HepG2 (cell line): Measurements from ENCODE around the gene PRR22. TPM values are rescaled to one million over a fixed set of nuclear protein-coding genes. Genes with fewer than 3 reads are reported as not detected.
A peak's percentile ranks its signal among the peaks of the same experiment; 100 is the strongest.

Source experiments
- ARHGAP35 ChIP-seq: sonication (generic); formaldehyde crosslinking; IDR thresholded peaks from 2 replicates; pipeline ENCODE4 v1.9.0; 2022; ENCODE audit warnings: mild to moderate bottlenecking, inconsistent platforms, moderate library complexity, missing genetic modification reagents, borderline replicate concordance
- CBFB ChIP-seq: sonication (generic); formaldehyde crosslinking; IDR thresholded peaks from 2 replicates; pipeline ENCODE4 v1.4.0; 2020; ENCODE audit warnings: missing genetic modification reagents
- DNMT1 ChIP-seq: sonication (generic); formaldehyde crosslinking; IDR thresholded peaks from 2 replicates; pipeline ENCODE4 v1.5.1; 2020; ENCODE audit warnings: mild to moderate bottlenecking, missing genetic modification reagents
- GATAD2A ChIP-seq: IDR thresholded peaks from 2 replicates; pipeline ENCODE4 v1.6.1; 2016
- GFI1 ChIP-seq: sonication (generic); formaldehyde crosslinking; IDR thresholded peaks from 2 replicates; pipeline ENCODE4 v1.5.0; 2020; ENCODE audit warnings: missing genetic modification reagents, mild to moderate bottlenecking, borderline replicate concordance
- KDM3A ChIP-seq: IDR thresholded peaks from 2 replicates; pipeline ENCODE4 v1.6.1; 2018; ENCODE audit warnings: low read depth, missing compliant biosample characterization
- KLF16 ChIP-seq, 2 experiments: sonication (generic) in 1 of 2; formaldehyde crosslinking in 1 of 2; IDR thresholded peaks; 2 replicates each; pipeline versions ENCODE4 v1.6.1 to v1.8.0; 2016 to 2023; ENCODE audit warnings: missing genetic modification reagents in 2 of 2, missing compliant biosample characterization in 1 of 2
- LCORL ChIP-seq, 2 experiments: fragments of 450-650 bp in 1 of 2; sonication (generic) in 1 of 2; formaldehyde crosslinking in 1 of 2; IDR thresholded peaks; 2 replicates each; pipeline versions ENCODE4 v1.5.0 to v1.6.1; 2017 to 2020; ENCODE audit warnings: antibody characterized with exemption in 1 of 2, missing genetic modification reagents in 1 of 2
- MAZ ChIP-seq, 2 experiments: sonication (generic) in 1 of 2; formaldehyde crosslinking in 1 of 2; IDR thresholded peaks; 2 replicates each; pipeline versions ENCODE4 v1.5.0 to v1.6.1; 2012 to 2020; ENCODE audit warnings: low read depth in 2 of 2, mild to moderate bottlenecking in 2 of 2, borderline replicate concordance in 1 of 2, improper control_type of control experiment in 1 of 2, low read length in 1 of 2, missing genetic modification reagents in 1 of 2, moderate library complexity in 1 of 2
- PITX1 ChIP-seq: sonication (generic); formaldehyde crosslinking; IDR thresholded peaks from 2 replicates; pipeline ENCODE4 v1.5.1; 2020; ENCODE audit warnings: mild to moderate bottlenecking, missing genetic modification reagents
- POLR2AphosphoS2 ChIP-seq: IDR thresholded peaks from 2 replicates; pipeline ENCODE4 v1.6.1; 2011; ENCODE audit warnings: low read depth, low read length, improper control_type of control experiment
- SALL1 ChIP-seq: sonication (generic); formaldehyde crosslinking; IDR thresholded peaks from 2 replicates; pipeline ENCODE4 v1.8.0; 2022; ENCODE audit warnings: mild to moderate bottlenecking, missing genetic modification reagents
- SKI ChIP-seq: fragments of 450-650 bp; IDR thresholded peaks from one replicate; pipeline ENCODE4 v1.6.1; 2018; ENCODE audit warnings: mild to moderate bottlenecking; ENCODE audit not compliant: partially characterized antibody
- SOX6 ChIP-seq, 2 experiments: fragments of 450-650 bp in 1 of 2; sonication (generic) in 1 of 2; formaldehyde crosslinking in 1 of 2; IDR thresholded peaks; 2 replicates each; pipeline versions ENCODE4 v1.4.0 to v1.6.1; 2017 to 2020; ENCODE audit warnings: antibody characterized with exemption in 1 of 2, mild to moderate bottlenecking in 1 of 2, missing genetic modification reagents in 1 of 2
- SRY ChIP-seq: sonication (generic); formaldehyde crosslinking; IDR thresholded peaks from 2 replicates; pipeline ENCODE4 v1.8.0; 2022; ENCODE audit warnings: mild to moderate bottlenecking, missing genetic modification reagents
- XRCC5 ChIP-seq: fragments of 200-400 bp; formaldehyde crosslinking; optimal IDR thresholded peaks from 2 replicates; pipeline ENCODE3; 2017; ENCODE audit warnings: mild to moderate bottlenecking, low read length
- ZFP82 ChIP-seq: sonication (generic); formaldehyde crosslinking; IDR thresholded peaks from 2 replicates; pipeline ENCODE4 v1.5.1; 2020; ENCODE audit warnings: mild to moderate bottlenecking, missing genetic modification reagents, borderline replicate concordance
- ZFY ChIP-seq: sonication (generic); formaldehyde crosslinking; IDR thresholded peaks from 2 replicates; pipeline ENCODE4 v1.4.0; 2020; ENCODE audit warnings: missing genetic modification reagents
- ZKSCAN1 ChIP-seq: fragments of 150-350 bp; IDR thresholded peaks from 2 replicates; pipeline ENCODE4 v1.6.1; 2014; ENCODE audit warnings: low read length
- ZNF124 ChIP-seq: sonication (generic); formaldehyde crosslinking; IDR thresholded peaks from 2 replicates; pipeline ENCODE4 v1.4.0; 2020; ENCODE audit warnings: missing genetic modification reagents
- ZNF260 ChIP-seq: sonication (generic); formaldehyde crosslinking; IDR thresholded peaks from 2 replicates; pipeline ENCODE4 v1.4.0; 2020; ENCODE audit warnings: missing genetic modification reagents, low read depth, mild to moderate bottlenecking, borderline replicate concordance
- ZNF264 ChIP-seq: sonication (generic); formaldehyde crosslinking; IDR thresholded peaks from 2 replicates; pipeline ENCODE4 v1.4.0; 2020; ENCODE audit warnings: missing genetic modification reagents
- ZNF331 ChIP-seq: sonication (generic); formaldehyde crosslinking; IDR thresholded peaks from 2 replicates; pipeline ENCODE4 v1.4.0; 2020; ENCODE audit warnings: missing genetic modification reagents
- ZNF337 ChIP-seq: sonication (generic); formaldehyde crosslinking; IDR thresholded peaks from 2 replicates; pipeline ENCODE4 v1.5.1; 2020; ENCODE audit warnings: missing genetic modification reagents, low read depth, mild to moderate bottlenecking, borderline replicate concordance
- ZNF451 ChIP-seq: sonication (generic); formaldehyde crosslinking; IDR thresholded peaks from 2 replicates; pipeline ENCODE4 v1.5.0; 2020; ENCODE audit warnings: mild to moderate bottlenecking, missing genetic modification reagents
- ZNF563 ChIP-seq: sonication (generic); formaldehyde crosslinking; IDR thresholded peaks from 2 replicates; pipeline ENCODE4 v1.8.0; 2022; ENCODE audit warnings: mild to moderate bottlenecking, moderate library complexity, missing genetic modification reagents
- ZNF615 ChIP-seq: sonication (generic); formaldehyde crosslinking; IDR thresholded peaks from 2 replicates; pipeline ENCODE4 v1.5.0; 2020; ENCODE audit warnings: mild to moderate bottlenecking, missing genetic modification reagents, borderline replicate concordance
- ZNF782 ChIP-seq: sonication (generic); formaldehyde crosslinking; IDR thresholded peaks from 2 replicates; pipeline ENCODE4 v1.4.0; 2020; ENCODE audit warnings: missing genetic modification reagents, mild to moderate bottlenecking, borderline replicate concordance
- polyA plus RNA-seq, 8 experiments: library from polyadenylated mRNA; depleted of rRNA in 3 of 8; stranded (reverse) in 7 of 8; unstranded in 1 of 8; fragments of >200 nt; fragmentation: Illumina TruSeq in 4 of 8; extraction: Trizol in 4 of 8; gene quantifications; 2 replicates each; pipeline versions ENCODE4 v1.2.1 to v1.2.3, GENCODE V29; 2011 to 2016; ENCODE audit warnings: low read depth in 4 of 8, missing spikeins in 1 of 8, mixed read lengths in 1 of 8; ENCODE audit not compliant: insufficient read depth in 1 of 8
- total RNA-seq, 5 experiments: library from RNA; depleted of rRNA; stranded (reverse); fragments of >200 nt; fragmentation: Illumina TruSeq; extraction: Trizol; gene quantifications; 2 replicates each; pipeline ENCODE4 v1.2.3, GENCODE V29; 2016; ENCODE audit warnings: low read depth in 1 of 5
- TF ChIP-seq, protein P1 (sequence below): sonication (generic); formaldehyde crosslinking; IDR thresholded peaks from 2 replicates; pipeline ENCODE4 v1.8.0; 2022; ENCODE audit warnings: low read depth, missing genetic modification reagents

PRR22 gene
- total and polyA plus RNA-seq, 2 of the 13 experiments (the other 11 are each of a cell fraction or from before 2014, with no cell fraction given) = 0.84 to 2.3 TPM

- TF ChIP-seq ARHGAP35 (CRISPR knock-in tag) (peak; percentile 27; the same call in 1 of the 2 replicates), ZFP82 (peak; percentile 81; the same call in 1 of the 2 replicates), GATAD2A (CRISPR knock-in tag) (0 out of 2 replicates have a peak, but pooled peaks have one; percentile 42), DNMT1 (peak; percentile 27; the same call in 1 of the 2 replicates), SOX6 (IDR thresholded peaks at IDR 0.05) (no peak), SOX6 (CRISPR knock-in tag; IDR thresholded peaks at IDR 0.05) (peak; percentile 65), SRY (CRISPR knock-in tag) (0 out of 2 replicates have a peak, but pooled peaks have one; percentile 58), ZNF124 (0 out of 2 replicates have a peak, but pooled peaks have one; percentile 16), ZNF563 (CRISPR knock-in tag) (peak; percentile 51; the same call in 1 of the 2 replicates), ZNF260 (no peak), SKI (peak; percentile 67), GFI1 (CRISPR knock-in tag) (no peak), ZNF782 (CRISPR knock-in tag) (peak; percentile 66), KLF16 (CRISPR knock-in tag; IDR thresholded peaks at IDR 0.05) (peak in 1 of 2 experiments; percentile 73; a peak in 1 of 4 replicates), SALL1 (CRISPR knock-in tag) (peak; percentile 83), XRCC5 (peak; percentile 96), ZFY (CRISPR knock-in tag) (peak; percentile 45; the same call in 1 of the 2 replicates), CBFB (CRISPR knock-in tag) (peak; percentile 58), POLR2AphosphoS2 (no peak), ZNF615 (CRISPR knock-in tag) (0 out of 2 replicates have a peak, but pooled peaks have one; percentile 27), ZNF264 (CRISPR knock-in tag) (no peak), ZNF451 (CRISPR knock-in tag) (0 out of 2 replicates have a peak, but pooled peaks have one; percentile 58), PITX1 (CRISPR knock-in tag) (peak; percentile 35; the same call in 1 of the 2 replicates), KDM3A (CRISPR knock-in tag) (peak; percentile 95), ZNF331 (CRISPR knock-in tag) (peak; percentile 62), LCORL (IDR thresholded peaks at IDR 0.05) (no peak), LCORL (CRISPR knock-in tag; IDR thresholded peaks at IDR 0.05) (peak; percentile 98), MAZ (IDR thresholded peaks at IDR 0.05; ENCODE audit: borderline replicate concordance, low read depth, low read length) (peak; percentile 79), MAZ (CRISPR knock-in tag; IDR thresholded peaks at IDR 0.05; ENCODE audit: low read depth) (peak; percentile 97), ZNF337 (CRISPR knock-in tag) (no peak; the same call in 1 of the 2 replicates), ZKSCAN1 (no peak)
- TF ChIP-seq, protein P1, sequence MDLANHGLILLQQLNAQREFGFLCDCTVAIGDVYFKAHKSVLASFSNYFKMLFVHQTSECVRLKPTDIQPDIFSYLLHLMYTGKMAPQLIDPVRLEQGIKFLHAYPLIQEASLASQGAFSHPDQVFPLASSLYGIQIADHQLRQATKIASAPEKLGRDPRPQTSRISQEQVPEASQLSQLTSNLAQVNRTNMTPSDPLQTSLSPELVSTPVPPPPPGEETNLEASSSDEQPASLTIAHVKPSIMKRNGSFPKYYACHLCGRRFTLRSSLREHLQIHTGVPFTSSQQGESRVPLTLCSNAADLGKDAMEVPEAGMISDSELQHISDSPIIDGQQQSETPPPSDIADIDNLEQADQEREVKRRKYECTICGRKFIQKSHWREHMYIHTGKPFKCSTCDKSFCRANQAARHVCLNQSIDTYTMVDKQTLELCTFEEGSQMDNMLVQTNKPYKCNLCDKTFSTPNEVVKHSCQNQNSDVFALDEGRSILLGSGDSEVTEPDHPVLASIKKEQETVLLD (CRISPR knock-in tag) = peak; percentile 64
These were observed 19.4 kb upstream of the PRR22 start (continued) for GRCh38 chr19:5803752-5804515.
